Measurements from ENCODE around the gene LEFTY2. TPM values are rescaled to one million over a fixed set of nuclear protein-coding genes. Genes with fewer than 3 reads are reported as not detected.

LEFTY2 gene
- total RNA-seq, 1 donor from 2014 or later, result not detected

GRCh38 chr1:225965231-225965630 is 24.2 kb upstream of the LEFTY2 start:
- no peak for DNase-seq (ENCODE audit: low read depth)
- TF ChIP-seq, protein P1, sequence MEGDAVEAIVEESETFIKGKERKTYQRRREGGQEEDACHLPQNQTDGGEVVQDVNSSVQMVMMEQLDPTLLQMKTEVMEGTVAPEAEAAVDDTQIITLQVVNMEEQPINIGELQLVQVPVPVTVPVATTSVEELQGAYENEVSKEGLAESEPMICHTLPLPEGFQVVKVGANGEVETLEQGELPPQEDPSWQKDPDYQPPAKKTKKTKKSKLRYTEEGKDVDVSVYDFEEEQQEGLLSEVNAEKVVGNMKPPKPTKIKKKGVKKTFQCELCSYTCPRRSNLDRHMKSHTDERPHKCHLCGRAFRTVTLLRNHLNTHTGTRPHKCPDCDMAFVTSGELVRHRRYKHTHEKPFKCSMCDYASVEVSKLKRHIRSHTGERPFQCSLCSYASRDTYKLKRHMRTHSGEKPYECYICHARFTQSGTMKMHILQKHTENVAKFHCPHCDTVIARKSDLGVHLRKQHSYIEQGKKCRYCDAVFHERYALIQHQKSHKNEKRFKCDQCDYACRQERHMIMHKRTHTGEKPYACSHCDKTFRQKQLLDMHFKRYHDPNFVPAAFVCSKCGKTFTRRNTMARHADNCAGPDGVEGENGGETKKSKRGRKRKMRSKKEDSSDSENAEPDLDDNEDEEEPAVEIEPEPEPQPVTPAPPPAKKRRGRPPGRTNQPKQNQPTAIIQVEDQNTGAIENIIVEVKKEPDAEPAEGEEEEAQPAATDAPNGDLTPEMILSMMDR (IDR thresholded peaks at IDR 0.05; ENCODE audit: insufficient read depth, low read length, severe bottlenecking), result no peak
- Histone ChIP-seq H3K27me3 (ENCODE audit: control insufficient read depth, insufficient read depth, low read length) (no peaks in the 10 kb centered on the region), H3K4me3 (ENCODE audit: low read depth, low read length) (no peak overlapping the region), H3K36me3 (ENCODE audit: control insufficient read depth, insufficient read depth, low read length) (no peaks in the 10 kb centered on the region)
- no peak for FAIRE-seq

DNA sequence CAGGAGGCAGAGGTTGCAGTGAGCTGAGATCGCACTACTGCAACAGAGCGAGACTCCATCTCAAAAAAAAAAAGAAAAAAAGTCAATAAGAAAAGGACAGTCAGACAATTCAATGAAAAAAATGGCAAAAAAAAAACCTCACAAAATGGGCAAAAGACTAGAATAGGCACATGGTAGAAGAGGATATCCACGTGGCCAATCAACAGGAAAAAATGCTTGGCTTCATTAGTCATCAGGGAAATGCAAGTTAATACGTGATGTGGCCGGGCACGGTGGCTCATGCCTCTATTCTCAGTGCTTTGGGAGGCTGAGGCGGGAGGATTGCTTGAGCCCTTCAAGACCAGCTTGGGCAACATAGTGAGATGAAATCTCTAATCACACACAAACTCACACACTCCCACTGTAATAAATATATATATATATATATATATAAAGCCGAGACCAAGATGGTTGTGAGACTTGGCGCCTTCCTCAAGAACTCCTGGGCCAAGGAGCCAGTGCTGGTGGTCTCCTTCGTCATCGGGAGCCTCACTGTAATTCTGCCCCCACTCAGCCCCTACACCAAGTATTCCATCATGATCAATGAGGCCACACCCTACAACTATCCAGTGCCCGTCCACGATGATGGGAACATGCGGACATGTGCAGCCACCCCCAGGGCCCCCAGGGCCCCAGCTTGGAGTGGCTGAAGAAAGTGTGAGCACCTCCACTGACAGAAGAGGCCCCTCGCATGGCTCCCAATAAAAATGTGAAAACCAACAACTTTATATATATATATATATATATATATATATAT is 22.9 kb upstream of the LEFTY2 start:
- Histone ChIP-seq H3K4me3 (ENCODE audit: low read depth, low read length) (no peak overlapping the region), H3K36me3 (ENCODE audit: control insufficient read depth, insufficient read depth, low read length) (no peaks in the 10 kb centered on the region), H3K27me3 (ENCODE audit: control insufficient read depth, insufficient read depth, low read length) (no peaks in the 10 kb centered on the region)
- TF ChIP-seq, protein P1 (IDR thresholded peaks at IDR 0.05; ENCODE audit: insufficient read depth, low read length, severe bottlenecking), result no peak
- FAIRE-seq (peak; percentile 62), DNase-seq (ENCODE audit: low read depth) (peak; percentile 79)

GRCh38 chr1:225962440-225962975 is 21.5 kb upstream of the LEFTY2 start:
- Histone ChIP-seq H3K4me3 (ENCODE audit: low read depth, low read length) (no peak overlapping the region), H3K36me3 (ENCODE audit: control insufficient read depth, insufficient read depth, low read length) (no peaks in the 10 kb centered on the region), H3K27me3 (ENCODE audit: control insufficient read depth, insufficient read depth, low read length) (no peaks in the 10 kb centered on the region)
- no peak for FAIRE-seq
- DNase-seq (ENCODE audit: low read depth), result no peak
- TF ChIP-seq, protein P1 (IDR thresholded peaks at IDR 0.05; ENCODE audit: insufficient read depth, low read length, severe bottlenecking), result peak; percentile 41

GRCh38 chr1:225961659-225962439 is 20.8 kb upstream of the LEFTY2 start:
- DNase-seq (ENCODE audit: low read depth) (no peak), FAIRE-seq (no peak)
- Histone ChIP-seq H3K36me3 (ENCODE audit: control insufficient read depth, insufficient read depth, low read length) (no peaks in the 10 kb centered on the region), H3K27me3 (ENCODE audit: control insufficient read depth, insufficient read depth, low read length) (no peaks in the 10 kb centered on the region), H3K4me3 (ENCODE audit: low read depth, low read length) (no peak overlapping the region)
- TF ChIP-seq, protein P1 (IDR thresholded peaks at IDR 0.05; ENCODE audit: insufficient read depth, low read length, severe bottlenecking), result no peak

DNA sequence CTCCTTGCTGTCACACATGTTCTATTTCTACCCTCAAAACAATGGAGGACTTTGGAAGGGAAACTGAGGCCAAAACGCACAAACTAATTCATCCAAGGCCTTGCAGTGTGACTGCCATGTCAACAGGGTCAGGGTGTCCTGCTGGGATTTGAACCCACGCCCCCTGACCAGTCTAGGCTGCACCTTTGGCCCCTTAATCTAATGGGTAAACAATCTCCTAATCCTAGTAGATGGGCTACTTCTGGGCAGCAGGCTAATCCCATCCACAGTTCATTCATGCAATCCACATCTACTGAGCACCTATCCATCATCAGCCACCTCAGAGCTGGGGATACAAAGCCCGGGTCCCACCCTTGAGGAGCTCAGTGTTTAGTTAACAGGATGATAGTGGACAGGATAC is 17.0 kb upstream of the LEFTY2 start:
- FAIRE-seq (no peak), DNase-seq (ENCODE audit: low read depth) (no peak)
- Histone ChIP-seq H3K4me3 (ENCODE audit: low read depth, low read length) (no peak overlapping the region), H3K36me3 (ENCODE audit: control insufficient read depth, insufficient read depth, low read length) (no peaks in the 10 kb centered on the region), H3K27me3 (ENCODE audit: control insufficient read depth, insufficient read depth, low read length) (peaks cover 2% of the 10 kb centered on the region)
- TF ChIP-seq, protein P1 (IDR thresholded peaks at IDR 0.05; ENCODE audit: insufficient read depth, low read length, severe bottlenecking), result no peak

Data from bronchial epithelial cell (primary cell).